K562 treated with DMSO at 1 percent for 24 hours (cell line): ENCODE results near the gene ARFGAP2. TPM values are rescaled to one million over a fixed set of nuclear protein-coding genes. Genes with fewer than 3 reads are reported as not detected.

Source experiments
- total RNA-seq: library from RNA; unstranded; fragments of 300-600 nt; gene quantifications from 2 replicates; pipeline ENCODE4 v1.2.3, GENCODE V29; 2022; ENCODE audit warnings: low read depth; ENCODE audit not compliant: insufficient read depth

ARFGAP2 gene
- 88.9 and 92.2 TPM in 2 replicates for total RNA-seq

DNA sequence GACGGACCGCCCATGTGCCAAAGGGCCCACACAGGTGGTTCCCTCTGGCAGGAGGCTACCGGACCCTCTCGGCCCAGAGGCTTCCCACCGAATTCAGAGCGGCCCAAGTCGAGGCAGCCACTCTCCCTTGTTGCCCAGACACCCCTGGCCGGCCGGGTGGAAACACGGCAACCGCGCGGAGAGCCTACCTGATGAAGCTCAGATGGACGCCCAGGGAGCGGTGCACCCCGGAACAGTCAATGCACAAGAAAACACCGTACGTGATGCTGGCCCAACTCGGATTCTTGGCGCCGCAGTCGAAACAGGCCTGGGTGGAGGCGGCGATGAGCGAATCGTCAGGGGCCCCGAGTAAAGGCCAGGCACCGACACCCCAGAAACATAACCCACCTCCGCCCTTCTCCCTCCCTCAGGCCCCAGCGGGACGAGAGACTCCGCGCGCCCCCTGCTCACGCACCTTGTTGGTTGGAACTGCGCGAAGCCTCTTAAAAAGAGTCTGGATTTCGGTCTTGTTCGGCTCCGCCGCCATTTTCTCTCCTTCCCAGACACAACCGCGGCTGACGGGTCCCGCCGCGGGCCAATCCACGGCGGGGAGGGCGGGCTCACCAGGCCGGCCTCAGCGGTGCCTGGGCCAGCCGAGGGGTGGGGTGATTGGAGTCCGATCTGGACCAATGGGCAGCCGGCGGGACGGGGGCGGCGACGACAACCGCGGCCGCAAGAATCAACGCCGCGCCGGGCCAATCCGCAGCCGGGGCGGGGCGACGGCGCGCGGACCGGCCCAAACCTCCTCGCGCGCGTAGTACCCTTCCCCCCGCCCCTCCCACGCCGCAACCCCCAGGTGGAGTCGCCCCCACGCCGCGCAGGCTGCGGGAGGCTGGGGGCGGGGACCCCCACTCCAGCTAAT is at the start of gene ARFGAP2:
Gene ARFGAP2, minus strand, starts transcription at position 552 of the 901 bp plus-strand sequence. Its CDS starts 26 bp downstream, at position 526.

DNA sequence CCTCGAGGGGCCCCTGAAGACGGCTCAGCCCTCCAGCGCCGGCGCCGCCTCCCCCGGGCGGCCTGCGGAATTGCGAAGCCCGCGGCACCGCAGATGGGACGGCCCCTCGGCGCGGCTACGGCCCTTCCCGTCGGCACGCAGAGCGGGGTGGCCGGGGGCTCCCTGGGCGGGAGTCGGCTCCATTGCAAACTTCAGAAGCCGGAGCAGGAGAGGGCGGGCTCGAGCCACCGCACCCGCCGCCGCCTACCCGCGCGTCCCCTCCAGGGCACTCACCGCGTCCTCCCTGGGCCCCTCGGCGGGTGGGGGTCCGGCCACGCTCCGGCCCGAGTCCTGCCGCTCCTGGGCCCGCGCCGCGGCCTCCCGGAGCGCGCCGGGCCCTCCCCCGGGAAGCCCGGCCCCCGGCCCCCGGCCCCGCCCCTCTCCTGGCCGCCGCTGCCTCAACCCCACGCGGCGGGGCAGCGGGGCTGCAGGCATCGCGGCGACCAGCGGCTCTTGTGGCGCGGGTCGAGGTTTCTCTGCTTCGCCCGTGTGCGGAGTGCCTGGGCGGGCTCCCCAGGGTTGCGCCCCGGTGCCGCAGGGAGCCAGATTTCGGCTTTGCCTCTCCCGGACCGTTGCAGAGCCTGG is 9.5 kb upstream of the ARFGAP2 start, which contains the start of gene PACSIN3:
Gene PACSIN3, minus strand, starts transcription at position 359 of the 624 bp plus-strand sequence. CDS start 3,707 bp downstream, outside the sequence.

Other genes starting within 250 kb of the ARFGAP2 start
- 26.6 and 36.8 TPM in 2 replicates for gene CSTPP1, start 240.1 kb downstream of the ARFGAP2 start, total RNA-seq
- gene PACSIN3, start 9.6 kb upstream of the ARFGAP2 start, total RNA-seq: 8.4 and 10.3 TPM in 2 replicates
- 16.0 and 23.1 TPM in 2 replicates for gene DDB2, start 38.1 kb upstream of the ARFGAP2 start, total RNA-seq
- 44.0 and 44.2 TPM in 2 replicates for gene ACP2, start 71.9 kb upstream of the ARFGAP2 start, total RNA-seq
- gene NR1H3, start 81.1 kb upstream of the ARFGAP2 start, total RNA-seq: 23.9 and 33.4 TPM in 2 replicates
- 68.3 and 70.5 TPM in 2 replicates for gene MADD, start 93.3 kb upstream of the ARFGAP2 start, total RNA-seq
- 0.07 and 0.14 TPM in 2 replicates for gene MYBPC3, start 175.8 kb upstream of the ARFGAP2 start, total RNA-seq
- gene SPI1, start 201.7 kb upstream of the ARFGAP2 start, total RNA-seq: 97.0 and 98.7 TPM in 2 replicates
- 36.8 and 37.2 TPM in 2 replicates for gene SLC39A13, start 231.7 kb upstream of the ARFGAP2 start, total RNA-seq
- gene PSMC3, start 249.6 kb upstream of the ARFGAP2 start, total RNA-seq: 257 and 263 TPM in 2 replicates